ENCODE measurements around the gene RPTOR. TPM values are rescaled to one million over a fixed set of nuclear protein-coding genes. Genes with fewer than 3 reads are reported as not detected.
A peak's percentile ranks its signal among the peaks of the same experiment; 100 is the strongest.

The RPTOR gene
- total RNA-seq, 1 donor = 27.9 TPM

- Histone ChIP-seq H2AFZ (ENCODE audit: low read length) (no peak overlapping the region), H3K79me2 (ENCODE audit: insufficient read depth, low read length) (no peaks in the 10 kb centered on the region), H4K20me1 (ENCODE audit: insufficient read depth, low read length) (no peaks in the 10 kb centered on the region), H3K4me1 (ENCODE audit: insufficient read depth, low read length) (no peaks in the 10 kb centered on the region), H3K27me3 (ENCODE audit: insufficient read depth, low read length) (no peaks in the 10 kb centered on the region), H3K27ac (ENCODE audit: low read depth, low read length) (no peak overlapping the region), H3K4me2 (ENCODE audit: insufficient read depth, low read length) (no peak overlapping the region), H3K36me3 (ENCODE audit: insufficient read depth, low read length) (peaks cover 2% of the 10 kb centered on the region), H3K9me3 (ENCODE audit: low read depth, low read length) (no peaks in the 10 kb centered on the region), H3K4me3 (ENCODE audit: insufficient read depth, low read length) (no peak overlapping the region)
- TF ChIP-seq, protein P1, sequence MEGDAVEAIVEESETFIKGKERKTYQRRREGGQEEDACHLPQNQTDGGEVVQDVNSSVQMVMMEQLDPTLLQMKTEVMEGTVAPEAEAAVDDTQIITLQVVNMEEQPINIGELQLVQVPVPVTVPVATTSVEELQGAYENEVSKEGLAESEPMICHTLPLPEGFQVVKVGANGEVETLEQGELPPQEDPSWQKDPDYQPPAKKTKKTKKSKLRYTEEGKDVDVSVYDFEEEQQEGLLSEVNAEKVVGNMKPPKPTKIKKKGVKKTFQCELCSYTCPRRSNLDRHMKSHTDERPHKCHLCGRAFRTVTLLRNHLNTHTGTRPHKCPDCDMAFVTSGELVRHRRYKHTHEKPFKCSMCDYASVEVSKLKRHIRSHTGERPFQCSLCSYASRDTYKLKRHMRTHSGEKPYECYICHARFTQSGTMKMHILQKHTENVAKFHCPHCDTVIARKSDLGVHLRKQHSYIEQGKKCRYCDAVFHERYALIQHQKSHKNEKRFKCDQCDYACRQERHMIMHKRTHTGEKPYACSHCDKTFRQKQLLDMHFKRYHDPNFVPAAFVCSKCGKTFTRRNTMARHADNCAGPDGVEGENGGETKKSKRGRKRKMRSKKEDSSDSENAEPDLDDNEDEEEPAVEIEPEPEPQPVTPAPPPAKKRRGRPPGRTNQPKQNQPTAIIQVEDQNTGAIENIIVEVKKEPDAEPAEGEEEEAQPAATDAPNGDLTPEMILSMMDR (IDR thresholded peaks at IDR 0.05; ENCODE audit: extremely low read depth, low read depth, low read length) = no peak
- DNase-seq (ENCODE audit: insufficient read length, low spot score, missing footprints) = peak; percentile 56
Observed at GRCh38 chr17:80952291-80952690, 407.7 kb downstream of the RPTOR start.

- H3K4me2 ChIP-seq (ENCODE audit: insufficient read depth, low read length) = no peak overlapping the region
- H3K36me3 ChIP-seq (ENCODE audit: insufficient read depth, low read length) = peaks cover 2% of the 10 kb centered on the region
- H2AFZ ChIP-seq (ENCODE audit: low read length) = no peak overlapping the region
- TF ChIP-seq, protein P1 (IDR thresholded peaks at IDR 0.05; ENCODE audit: extremely low read depth, low read depth, low read length) = no peak
- no peaks in the 10 kb centered on the region for H3K27me3 ChIP-seq (ENCODE audit: insufficient read depth, low read length)
- H4K20me1 ChIP-seq (ENCODE audit: insufficient read depth, low read length) = no peaks in the 10 kb centered on the region
- no peaks in the 10 kb centered on the region for H3K9me3 ChIP-seq (ENCODE audit: low read depth, low read length)
- H3K27ac ChIP-seq (ENCODE audit: low read depth, low read length) = no peak overlapping the region
- H3K4me3 ChIP-seq (ENCODE audit: insufficient read depth, low read length) = no peak overlapping the region
- DNase-seq (ENCODE audit: insufficient read length, low spot score, missing footprints) = peak; percentile 69
- H3K4me1 ChIP-seq (ENCODE audit: insufficient read depth, low read length) = no peaks in the 10 kb centered on the region
- no peaks in the 10 kb centered on the region for H3K79me2 ChIP-seq (ENCODE audit: insufficient read depth, low read length)
Observed at GRCh38 chr17:80953471-80954315, 409.1 kb downstream of the RPTOR start.

GRCh38 chr17:80955078-80955477 is 410.4 kb downstream of the RPTOR start:
- Histone ChIP-seq H3K4me1 (ENCODE audit: insufficient read depth, low read length) (no peaks in the 10 kb centered on the region), H3K9me3 (ENCODE audit: low read depth, low read length) (no peaks in the 10 kb centered on the region), H3K27me3 (ENCODE audit: insufficient read depth, low read length) (no peaks in the 10 kb centered on the region), H3K79me2 (ENCODE audit: insufficient read depth, low read length) (no peaks in the 10 kb centered on the region), H3K27ac (ENCODE audit: low read depth, low read length) (no peak overlapping the region), H3K4me3 (ENCODE audit: insufficient read depth, low read length) (no peak overlapping the region), H3K4me2 (ENCODE audit: insufficient read depth, low read length) (no peak overlapping the region), H3K36me3 (ENCODE audit: insufficient read depth, low read length) (peaks cover 2% of the 10 kb centered on the region), H4K20me1 (ENCODE audit: insufficient read depth, low read length) (no peaks in the 10 kb centered on the region), H2AFZ (ENCODE audit: low read length) (no peak overlapping the region)
- TF ChIP-seq, protein P1 (IDR thresholded peaks at IDR 0.05; ENCODE audit: extremely low read depth, low read depth, low read length) = no peak
- DNase-seq (ENCODE audit: insufficient read length, low spot score, missing footprints) = peak; percentile 42

DNA sequence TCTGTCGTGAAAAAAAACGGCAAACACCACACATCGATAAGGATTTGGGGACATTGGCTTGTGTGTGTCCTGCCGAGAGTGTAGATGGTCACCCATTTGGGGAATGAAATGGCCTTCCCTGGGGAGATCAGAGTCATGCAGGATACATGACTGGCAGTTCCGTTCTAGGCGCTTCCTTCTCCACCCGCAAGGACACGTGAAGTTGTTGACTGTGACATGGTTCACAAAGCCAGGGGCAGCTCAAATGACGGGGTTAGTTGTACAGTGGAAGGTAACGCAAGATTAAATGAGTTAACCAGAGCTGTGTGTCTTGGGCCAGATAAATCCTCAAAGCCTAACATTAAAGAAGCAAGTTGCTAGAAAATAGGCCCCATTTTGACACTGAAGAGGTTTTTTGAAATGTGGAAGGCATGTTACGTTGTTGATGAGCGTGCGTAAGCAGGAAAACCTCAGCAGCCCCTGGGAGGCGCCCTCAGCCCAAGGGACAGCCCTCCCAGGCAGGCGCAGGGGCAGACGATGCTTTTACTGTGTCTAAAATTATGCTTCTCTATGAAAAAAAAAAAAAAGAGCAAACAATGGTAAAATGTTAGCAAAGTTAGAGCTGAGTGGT is 411.1 kb downstream of the RPTOR start:
- Histone ChIP-seq H3K36me3 (ENCODE audit: insufficient read depth, low read length) (peaks cover 2% of the 10 kb centered on the region), H3K4me1 (ENCODE audit: insufficient read depth, low read length) (no peaks in the 10 kb centered on the region)
- TF ChIP-seq, protein P1 (IDR thresholded peaks at IDR 0.05; ENCODE audit: extremely low read depth, low read depth, low read length) = no peak

More for the DNA sequence above, 411.1 kb downstream of the RPTOR start:
- DNase-seq (ENCODE audit: insufficient read length, low spot score, missing footprints) = peak; percentile 21
- Histone ChIP-seq H3K4me2 (ENCODE audit: insufficient read depth, low read length) (no peak overlapping the region), H4K20me1 (ENCODE audit: insufficient read depth, low read length) (no peaks in the 10 kb centered on the region), H3K27me3 (ENCODE audit: insufficient read depth, low read length) (no peaks in the 10 kb centered on the region), H3K9me3 (ENCODE audit: low read depth, low read length) (no peaks in the 10 kb centered on the region), H2AFZ (ENCODE audit: low read length) (no peak overlapping the region), H3K79me2 (ENCODE audit: insufficient read depth, low read length) (no peaks in the 10 kb centered on the region), H3K27ac (ENCODE audit: low read depth, low read length) (no peak overlapping the region), H3K4me3 (ENCODE audit: insufficient read depth, low read length) (no peak overlapping the region)
